Ovary (tissue), 9 donors: ENCODE data around the gene PPFIBP2. TPM values are rescaled to one million over a fixed set of nuclear protein-coding genes. Genes with fewer than 3 reads are reported as not detected.

Experiments
- DNase-seq, 5 donors: peaks; one replicate each; pipeline ENCODE4 v3.0.0-alpha.2; 2019 to 2020
- H3K27ac ChIP-seq, 2 donors: fragments of 200-600 bp; one replicate each; pipeline versions ENCODE4 v1.5.1 to v1.8.0; 2019 to 2022
- H3K27me3 ChIP-seq: fragments of 200-600 bp; one replicate; pipeline ENCODE4 v1.8.0; 2022
- H3K36me3 ChIP-seq: fragments of 200-600 bp; sonication (generic); one replicate; pipeline ENCODE4 v1.5.1; 2019
- H3K4me1 ChIP-seq: one replicate; pipeline ENCODE4 v1.8.1; 2013; ENCODE audit warnings: mild to moderate bottlenecking, moderate library complexity; ENCODE audit not compliant: insufficient read depth
- H3K4me3 ChIP-seq: fragments of 200-600 bp; sonication (generic); one replicate; pipeline ENCODE4 v1.5.1; 2017
- H3K9me3 ChIP-seq, 2 donors: fragments of 200-600 bp in 1 of 2; sonication (generic) in 1 of 2; one replicate each; pipeline versions ENCODE4 v1.5.1 to v1.8.1; 2013 to 2019; ENCODE audit warnings: mild to moderate bottlenecking in 1 of 2, moderate library complexity in 1 of 2
- CTCF ChIP-seq, 3 donors: fragments of 450-650 bp in 2 of 3; fragments of 200-600 bp in 1 of 3; IDR thresholded peaks; one replicate each; pipeline versions ENCODE4 v1.5.1 to v1.8.0; 2016 to 2022; ENCODE audit warnings: antibody characterized with exemption in 3 of 3, mild to moderate bottlenecking in 1 of 3
- EP300 ChIP-seq: sonication (generic); formaldehyde crosslinking; IDR thresholded peaks from one replicate; pipeline ENCODE4 v1.6.1; 2017; ENCODE audit warnings: antibody characterized with exemption
- POLR2A ChIP-seq: fragments of 450-650 bp; IDR thresholded peaks from one replicate; pipeline ENCODE4 v1.6.1; 2017; ENCODE audit warnings: antibody characterized with exemption, mild to moderate bottlenecking, moderate library complexity
- WGBS, 3 donors: extraction: QIAGEN DNeasy Blood & Tissue Kit in 1 of 3; methylation state at CpG; one replicate each; pipeline versions ENCODE4 v1.1.5 to v1.1.7; 2013 to 2017; 5-methylcytosine and 5-hydroxymethylcytosine counted together
- intact Hi-C, 4 donors: fragments of 100-400 bp; cut with DNase I; formaldehyde crosslinking; loops; one replicate each; pipeline versions ENCODE4 v1.11.0 to v1.15.1; 2022 to 2023
- polyA plus RNA-seq, 2 donors: library from polyadenylated mRNA; stranded (reverse); fragments of 200-250 nt in 1 of 2; fragments of 350-450 nt in 1 of 2; fragmentation: Illumina TruSeq in 1 of 2; extraction: RNeasy Lipid Tissue Mini Kit (QIAGEN cat#74804) in 1 of 2; gene quantifications; one replicate each; pipeline ENCODE4 v1.2.3, GENCODE V29; 2013 to 2014
- total RNA-seq, 7 donors: library from RNA; depleted of rRNA in 2 of 7; stranded (reverse); fragments of >200 nt in 2 of 7; fragmentation: NEBNext Ultra II Directional in 3 of 7; extraction: Animal tissue kit (Norgen Biotek cat#: 25700) in 3 of 7; gene quantifications; one replicate each; pipeline versions ENCODE4 v1.1.0 to v1.2.4, GENCODE V29; 2016 to 2023
- donor health status: DM: no; HTN: no; CAD: no; lungs with moderate emphysema.
- donor health status: DM: no; HTN: no; CAD: no.
- donor health status: Bipolar disorder and iron deficiency.
- donor health status: DM: yes; HTN: yes; CAD: no.
- donor health status: DM: no; HTN: no; CAD: no.
- donor health status: DM: yes; HTN: yes; CAD: no.

PPFIBP2 gene
- total and polyA plus RNA-seq, 9 donors, result 9.6 to 36.2 (median 20.7) TPM

DNA sequence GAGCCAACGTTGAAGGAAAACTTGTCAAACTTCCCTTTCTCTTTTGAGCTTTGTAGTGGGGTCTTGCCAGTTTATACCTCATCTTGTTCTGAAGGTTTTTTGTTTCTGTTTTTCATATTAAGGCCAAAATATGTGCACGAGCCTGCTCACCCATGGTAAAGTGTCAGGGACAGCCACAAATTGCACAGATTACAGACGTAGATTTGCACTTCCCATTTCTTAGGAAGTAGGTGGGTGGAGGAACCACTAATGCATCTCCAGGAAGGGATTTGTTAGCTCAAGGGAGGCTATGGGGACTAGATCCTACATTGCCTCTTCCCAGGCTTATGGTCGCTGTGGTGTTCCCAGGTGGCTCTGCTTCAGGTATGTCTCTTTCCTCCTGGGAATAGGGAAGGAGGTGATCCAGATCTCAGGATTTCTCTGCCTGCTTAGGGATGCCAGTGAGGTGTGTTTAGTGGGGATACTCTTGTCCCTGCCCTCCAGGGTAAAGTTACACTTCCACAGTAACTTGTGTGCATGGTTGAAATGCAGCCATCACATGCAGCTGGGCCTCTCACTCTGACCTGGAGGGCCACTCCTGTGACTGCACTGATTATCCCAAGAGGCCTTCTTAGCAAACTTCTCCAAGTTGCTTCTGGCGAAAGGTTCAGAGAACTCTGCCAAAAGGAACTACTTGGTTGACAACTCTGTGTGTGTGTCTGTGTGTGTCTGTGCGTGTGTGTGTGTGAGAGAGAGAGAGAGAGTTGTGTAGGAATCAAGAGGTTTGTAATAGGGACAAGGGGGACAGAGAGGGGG lies 9.8 kb downstream of the PPFIBP2 start:
- DNase-seq, result no peak
- TF ChIP-seq POLR2A, result no peak
- TF ChIP-seq EP300, result no peak
- no peak for TF ChIP-seq CTCF (IDR thresholded peaks at IDR 0.05)
- H3K27ac ChIP-seq, result no peak overlapping the region
- no peaks in the 10 kb centered on the region for H3K4me1 ChIP-seq
- intact Hi-C loops, result no loop called here
- no peaks in the 10 kb centered on the region for H3K27me3 ChIP-seq
- H3K36me3 ChIP-seq, result no peaks in the 10 kb centered on the region
- WGBS, 3 donors, result 73 to 81% (median 73%) methylated on average over 6 of the region's 6 CpGs
- H3K9me3 ChIP-seq, result no peaks in the 10 kb centered on the region
- no peak overlapping the region for H3K4me3 ChIP-seq

DNA sequence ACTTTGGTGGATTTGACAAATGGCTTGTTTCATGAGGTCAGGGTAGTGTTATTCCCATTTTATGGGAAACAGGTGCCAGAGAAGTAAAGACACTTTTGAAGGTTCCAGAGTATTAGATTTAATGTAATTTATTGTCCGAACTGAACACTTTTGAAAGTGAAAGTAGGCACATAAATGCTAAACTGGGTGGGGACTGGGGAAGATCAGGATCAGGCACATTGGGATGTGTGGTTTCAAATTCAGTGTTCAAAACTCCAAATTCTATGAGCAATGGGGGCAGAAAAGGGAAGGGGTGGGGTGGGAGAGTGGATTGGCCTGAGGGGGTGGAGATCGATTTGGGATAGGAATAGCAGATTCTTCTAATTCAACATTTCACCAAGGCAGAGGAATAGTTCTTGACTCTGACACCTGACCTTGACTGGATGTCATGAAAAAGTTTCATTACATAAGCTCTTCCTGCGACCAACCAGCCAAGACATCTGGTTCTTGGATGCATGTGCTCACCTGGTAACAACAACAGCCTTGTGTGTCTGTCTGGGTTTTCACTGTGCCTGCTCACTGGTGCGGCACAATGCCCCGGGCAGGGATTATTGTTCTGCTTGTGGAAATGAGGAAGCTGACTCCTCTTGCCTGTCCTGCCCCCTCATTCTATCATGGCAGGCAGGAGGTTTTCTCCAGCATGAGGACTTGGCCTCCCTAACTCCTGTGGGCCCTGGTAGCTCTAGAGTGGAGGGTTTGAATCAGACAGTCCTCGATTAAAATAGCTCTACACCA lies 10.8 kb downstream of the PPFIBP2 start:
- H3K27me3 ChIP-seq, result no peaks in the 10 kb centered on the region
- no peaks in the 10 kb centered on the region for H3K9me3 ChIP-seq
- TF ChIP-seq POLR2A, result no peak
- no peak for TF ChIP-seq EP300
- no peak for TF ChIP-seq CTCF (IDR thresholded peaks at IDR 0.05)
- 86 to 89% (median 86%) methylated on average over 6 of the region's 6 CpGs for WGBS, 3 donors
- H3K4me1 ChIP-seq, result no peaks in the 10 kb centered on the region
- intact Hi-C loops, result no loop called here
- no peak overlapping the region for H3K27ac ChIP-seq
- H3K4me3 ChIP-seq, result no peak overlapping the region
- no peaks in the 10 kb centered on the region for H3K36me3 ChIP-seq
- DNase-seq, result no peak

GRCh38 chr11:7525424-7525823 lies 11.6 kb downstream of the PPFIBP2 start:
- intact Hi-C loops, result no loop called here
- no peak overlapping the region for H3K27ac ChIP-seq
- no peak for DNase-seq
- no peaks in the 10 kb centered on the region for H3K4me1 ChIP-seq
- 95 to 98% (median 98%) methylated on average over 4 of the region's 4 CpGs for WGBS, 3 donors
- H3K9me3 ChIP-seq, result no peaks in the 10 kb centered on the region
- TF ChIP-seq CTCF (IDR thresholded peaks at IDR 0.05), result no peak
- no peak for TF ChIP-seq POLR2A
- no peak for TF ChIP-seq EP300
- H3K36me3 ChIP-seq, result no peaks in the 10 kb centered on the region
- no peak overlapping the region for H3K4me3 ChIP-seq
- no peaks in the 10 kb centered on the region for H3K27me3 ChIP-seq

DNA sequence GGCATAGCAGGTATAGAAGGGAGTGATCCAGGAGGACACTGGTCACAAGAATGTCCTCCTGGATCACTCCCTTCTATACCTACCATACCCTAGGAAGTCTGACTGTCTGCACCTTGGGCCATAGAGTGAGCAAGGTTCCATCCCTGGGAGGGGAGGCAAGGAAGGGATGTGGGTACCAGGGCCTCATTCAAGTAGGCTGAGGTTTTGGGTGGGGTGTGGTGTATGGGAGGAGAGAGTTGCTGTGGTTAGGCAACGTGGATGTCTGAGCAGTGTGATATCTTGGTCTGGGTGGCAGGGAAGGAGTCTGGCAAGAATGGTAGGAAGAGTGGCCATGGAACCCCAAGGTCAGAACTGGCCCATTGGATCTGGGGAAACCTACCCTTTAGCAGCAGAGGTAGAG lies 13.2 kb downstream of the PPFIBP2 start:
- intact Hi-C loops, result no loop called here
- TF ChIP-seq POLR2A (no peak), EP300 (no peak), CTCF (IDR thresholded peaks at IDR 0.05) (no peak)
- no peak overlapping the region for H3K4me3 ChIP-seq
- H3K36me3 ChIP-seq, result no peaks in the 10 kb centered on the region
- no peak overlapping the region for H3K27ac ChIP-seq
- DNase-seq, result no peak
- H3K9me3 ChIP-seq, result no peaks in the 10 kb centered on the region
- H3K27me3 ChIP-seq, result no peaks in the 10 kb centered on the region
- whole genome bisulfite sequencing, 3 donors, result 63 to 82% (median 71%) methylated on average over 1 of the region's 1 CpG
- no peaks in the 10 kb centered on the region for H3K4me1 ChIP-seq
